Erythroblast (primary cell): ENCODE measurements around the gene RNF144A.

Source experiments
- GATA1 ChIP-seq: IDR thresholded peaks from 2 replicates; pipeline ENCODE4 v1.6.1; 2011; ENCODE audit warnings: low read depth, mild to moderate bottlenecking, control low read depth, low read length, moderate library complexity
- POLR2A ChIP-seq: IDR thresholded peaks from 2 replicates; pipeline ENCODE4 v1.6.1; 2011; ENCODE audit warnings: mild to moderate bottlenecking, low read length

GRCh38 chr2:7083580-7084509 lies 166.6 kb downstream of the RNF144A start:
- TF ChIP-seq POLR2A (no peak), GATA1 (no peak)
